Heart left ventricle (tissue), 13 donors: ENCODE measurements around the gene HRH2.

ENCODE experiments used
- CTCF ChIP-seq, 12 donors: fragments of 200-600 bp; sonication (generic) in 4 of 12; IDR thresholded peaks; one replicate each; pipeline versions ENCODE4 v1.5.0 to v1.8.0; 2018 to 2022; ENCODE audit warnings: antibody characterized with exemption in 12 of 12, mild to moderate bottlenecking in 5 of 12
- POLR2A ChIP-seq, 2 donors: fragments of 450-650 bp; IDR thresholded peaks; one replicate each; pipeline ENCODE4 v1.6.1; 2017; ENCODE audit warnings: antibody characterized with exemption in 2 of 2, mild to moderate bottlenecking in 2 of 2, moderate library complexity in 2 of 2
- donor health status: ischemic (EF 13 %, LVEDD 7.1; RV severe dilation, severe dysfunction).
- donor health status: DM: no; HTN: yes; CAD: no.
- donor health status: DM: no; HTN: no; CAD: no.
- donor health status: ischemic (EF 25% LVEDD 6.9; RV normal size, moderate dysfunction).
- donor health status: ischemic (EF 25% LVEDD 5.7; RV mildly dilated, moderate dysfunction).
- donor health status: ischemic (EF 35%, LVEDD 5.7; RV mildly dilated, moderate dysfunction).
- donor health status: nonischemic (EF 11% LVEDD 7.7; RV severe dilation, severe dysfunction).
- donor health status: DM: yes; HTN: yes; CAD: no.
- donor health status: PGD.
- donor health status: ischemic (EF 29% LVEDD 5.4; RV normal size, mild dysfunction).
- donor health status: nonischemic (EF 23%, LVEDD 6.1; RV moderate dilation, normal function).

DNA sequence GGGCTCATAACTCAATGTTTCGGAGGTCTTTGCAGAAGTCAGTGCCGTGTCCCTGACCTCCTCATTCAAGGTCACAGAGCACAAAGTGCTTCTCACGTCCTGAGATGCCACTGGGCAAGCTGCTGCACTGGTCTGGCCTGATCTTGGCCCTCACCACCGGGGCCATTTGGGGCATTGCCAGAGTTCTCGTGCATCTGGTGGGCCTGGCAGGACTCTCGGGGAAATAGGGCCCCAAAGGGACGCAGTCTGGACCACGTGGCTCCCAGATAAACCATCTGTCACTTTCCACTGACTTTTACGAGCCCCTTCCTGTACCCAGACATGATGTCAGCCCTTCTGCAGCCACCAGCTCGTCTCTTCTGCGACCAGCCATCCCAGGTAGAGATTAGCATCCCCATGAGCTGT is 54.8 kb downstream of the HRH2 start:
- TF ChIP-seq CTCF (IDR thresholded peaks at IDR 0.05) (no peak), POLR2A (IDR thresholded peaks at IDR 0.05) (no peak)
